ENCODE data around the gene PYY. TPM values are rescaled to one million over a fixed set of nuclear protein-coding genes. Genes with fewer than 3 reads are reported as not detected.

The PYY gene
- total RNA-seq, 1 experiment from 2014 or later, result 2.0 TPM

DNA sequence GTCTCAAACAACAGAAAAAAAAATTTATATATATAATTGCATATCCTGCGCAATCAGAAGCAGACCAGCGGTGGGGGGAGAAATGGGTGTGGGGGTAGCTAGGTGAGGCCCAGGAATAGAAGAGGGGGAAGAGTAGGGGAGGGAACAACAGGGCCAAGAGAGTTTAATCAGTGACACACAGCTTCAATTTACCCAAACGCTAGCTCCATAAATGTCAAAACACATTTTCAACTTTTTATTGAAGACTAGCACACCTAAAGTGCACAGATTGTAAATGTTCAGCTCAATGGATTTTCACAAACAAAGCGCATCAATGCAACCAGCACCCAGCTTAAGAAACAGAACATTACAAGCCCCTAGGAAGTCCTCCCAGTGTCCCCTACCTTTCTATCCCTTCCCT is 25.9 kb upstream of the PYY start:
- Histone ChIP-seq H3K79me1 (ENCODE audit: insufficient read depth, low read depth, low read length, poor library complexity, severe bottlenecking) (no peaks in the 10 kb centered on the region), H3K79me2 (ENCODE audit: insufficient read depth, low read length) (no peaks in the 10 kb centered on the region), H4K91ac (ENCODE audit: insufficient read length, low read depth, low read length) (no peak overlapping the region), H3K9me3 (ENCODE audit: control insufficient read depth, low read depth, low read length) (no peaks in the 10 kb centered on the region), H3K27me3 (ENCODE audit: insufficient read depth, low read length) (peaks cover 3% of the 10 kb centered on the region; the same call in 1 of the 2 replicates), H4K20me1 (ENCODE audit: control insufficient read depth, insufficient read depth, insufficient read length) (no peaks in the 10 kb centered on the region), H3K18ac (ENCODE audit: insufficient read length, low read depth, low read length) (no peak overlapping the region), H3K4me1 (ENCODE audit: insufficient read depth, low read length) (no peaks in the 10 kb centered on the region; the same call in 1 of the 2 replicates), H2BK12ac (ENCODE audit: insufficient read length, low read depth, low read length) (no peak overlapping the region), H3K4ac (ENCODE audit: low read depth, low read length) (no peak overlapping the region), H3K4me2 (ENCODE audit: insufficient read depth, insufficient read length, low read length) (no peak overlapping the region), H3K9ac (ENCODE audit: extremely low read depth, insufficient read length, low read length) (no peak overlapping the region), H2AK5ac (ENCODE audit: insufficient read length, low read length) (no peak overlapping the region), H2BK5ac (ENCODE audit: insufficient read length, low read length) (no peak overlapping the region), H2BK120ac (ENCODE audit: low read depth, low read length, poor library complexity, severe bottlenecking) (no peak overlapping the region), H3K27ac (ENCODE audit: insufficient read length, low read depth, low read length) (no peak overlapping the region), H4K5ac (ENCODE audit: insufficient read length, low read depth, low read length) (no peak overlapping the region), H2BK15ac (ENCODE audit: low read depth, low read length) (no peak overlapping the region), H3K23me2 (ENCODE audit: insufficient read length, low read depth, low read length, poor library complexity, severe bottlenecking) (peaks cover 7% of the 10 kb centered on the region), H3K23ac (ENCODE audit: insufficient read length, low read depth, low read length) (no peak overlapping the region), H4K8ac (replicated peaks; ENCODE audit: insufficient read length, low read depth, low read length) (no peak overlapping the region), H2BK20ac (ENCODE audit: low read depth, low read length, poor library complexity, severe bottlenecking) (no peak overlapping the region), H2AFZ (ENCODE audit: low read length) (no peak overlapping the region), H3T11ph (ENCODE audit: low read length) (no peak overlapping the region), H3K56ac (ENCODE audit: insufficient read length, low read depth, low read length) (no peak overlapping the region), H3K14ac (ENCODE audit: insufficient read depth, low read length) (no peak overlapping the region)
- WGBS (ENCODE audit: extremely low coverage, insufficient read length, low lambda C conversion rate), result no CpG with 5 or more reads among the region's 4 CpGs
- TF ChIP-seq, protein P1, sequence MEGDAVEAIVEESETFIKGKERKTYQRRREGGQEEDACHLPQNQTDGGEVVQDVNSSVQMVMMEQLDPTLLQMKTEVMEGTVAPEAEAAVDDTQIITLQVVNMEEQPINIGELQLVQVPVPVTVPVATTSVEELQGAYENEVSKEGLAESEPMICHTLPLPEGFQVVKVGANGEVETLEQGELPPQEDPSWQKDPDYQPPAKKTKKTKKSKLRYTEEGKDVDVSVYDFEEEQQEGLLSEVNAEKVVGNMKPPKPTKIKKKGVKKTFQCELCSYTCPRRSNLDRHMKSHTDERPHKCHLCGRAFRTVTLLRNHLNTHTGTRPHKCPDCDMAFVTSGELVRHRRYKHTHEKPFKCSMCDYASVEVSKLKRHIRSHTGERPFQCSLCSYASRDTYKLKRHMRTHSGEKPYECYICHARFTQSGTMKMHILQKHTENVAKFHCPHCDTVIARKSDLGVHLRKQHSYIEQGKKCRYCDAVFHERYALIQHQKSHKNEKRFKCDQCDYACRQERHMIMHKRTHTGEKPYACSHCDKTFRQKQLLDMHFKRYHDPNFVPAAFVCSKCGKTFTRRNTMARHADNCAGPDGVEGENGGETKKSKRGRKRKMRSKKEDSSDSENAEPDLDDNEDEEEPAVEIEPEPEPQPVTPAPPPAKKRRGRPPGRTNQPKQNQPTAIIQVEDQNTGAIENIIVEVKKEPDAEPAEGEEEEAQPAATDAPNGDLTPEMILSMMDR (conservative IDR thresholded peaks at IDR 0.05), result no peak
- Mint-ChIP-seq H3K9me3 (no peaks in the 10 kb centered on the region), H3K4me1 (peaks cover 4 to 9% of the 10 kb centered on the region in 2 experiments; a peak in 1 of 4 replicates), H3K4me3 (no peak overlapping the region), H3K27ac (no peak overlapping the region), H3K27me3 (ENCODE audit: low read depth) (peaks cover 59% of the 10 kb centered on the region), H3K36me3 (ENCODE audit: insufficient read depth in 1 of 3, low read depth in 3 of 3) (no peaks in the 10 kb centered on the region)
- DNase-seq, result no peak

All from H9 (cell line).